Measurements from ENCODE around the gene ZNF277.

ZNF277 gene

GRCh38 chr7:112192236-112193154 lies 14.0 kb upstream of the ZNF277 start:
- DNase-seq (ENCODE audit: low read depth), result peak; percentile 65
- no peak for TF ChIP-seq CTCF (conservative IDR thresholded peaks at IDR 0.05; ENCODE audit: low read depth, low read length)
- H3K4me3 ChIP-seq (ENCODE audit: low read depth, low read length), result no peak overlapping the region

- no peak overlapping the region for H3K4me3 ChIP-seq (ENCODE audit: low read depth, low read length)
- no peak for TF ChIP-seq CTCF (conservative IDR thresholded peaks at IDR 0.05; ENCODE audit: low read depth, low read length)
- no peak for DNase-seq (ENCODE audit: low read depth)
These were observed 12.5 kb upstream of the ZNF277 start for GRCh38 chr7:112193915-112194502.

GRCh38 chr7:112195717-112196116 lies 10.8 kb upstream of the ZNF277 start:
- no peak overlapping the region for H3K4me3 ChIP-seq (ENCODE audit: low read depth, low read length)
- DNase-seq (ENCODE audit: low read depth), result no peak
- no peak for TF ChIP-seq CTCF (conservative IDR thresholded peaks at IDR 0.05; ENCODE audit: low read depth, low read length)

GRCh38 chr7:112197322-112197721 lies 9.2 kb upstream of the ZNF277 start:
- DNase-seq (ENCODE audit: low read depth), result no peak
- no peak overlapping the region for H3K4me3 ChIP-seq (ENCODE audit: low read depth, low read length)
- TF ChIP-seq CTCF (conservative IDR thresholded peaks at IDR 0.05; ENCODE audit: low read depth, low read length), result no peak

GRCh38 chr7:112199035-112199655 lies 7.3 kb upstream of the ZNF277 start:
- peak; percentile 60 for DNase-seq (ENCODE audit: low read depth)
- no peak overlapping the region for H3K4me3 ChIP-seq (ENCODE audit: low read depth, low read length)
- no peak for TF ChIP-seq CTCF (conservative IDR thresholded peaks at IDR 0.05; ENCODE audit: low read depth, low read length)

GRCh38 chr7:112199672-112200071 lies 6.8 kb upstream of the ZNF277 start:
- TF ChIP-seq CTCF (conservative IDR thresholded peaks at IDR 0.05; ENCODE audit: low read depth, low read length), result no peak
- no peak overlapping the region for H3K4me3 ChIP-seq (ENCODE audit: low read depth, low read length)
- DNase-seq (ENCODE audit: low read depth), result no peak

Data from choroid plexus epithelial cell (primary cell).